WTC11 (cell line): ENCODE results near the gene CNR2.

Source experiments
- ATF6 ChIP-seq: sonication (generic); formaldehyde crosslinking; IDR thresholded peaks from 2 replicates; pipeline ENCODE4 v1.8.1; 2023; ENCODE audit warnings: mild to moderate bottlenecking, missing genetic modification reagents
- CREM ChIP-seq: sonication (generic); formaldehyde crosslinking; IDR thresholded peaks from 2 replicates; pipeline ENCODE4 v1.8.1; 2022; ENCODE audit warnings: mild to moderate bottlenecking, missing genetic modification reagents, moderate library complexity
- CTCF ChIP-seq: fragments of 200-600 bp; IDR thresholded peaks from 2 replicates; pipeline ENCODE4 v1.8.0; 2022; ENCODE audit warnings: antibody characterized with exemption
- E2F5 ChIP-seq: sonication (generic); formaldehyde crosslinking; IDR thresholded peaks from 2 replicates; pipeline ENCODE4 v1.8.1; 2022; ENCODE audit warnings: mild to moderate bottlenecking, moderate library complexity, missing genetic modification reagents
- ELF4 ChIP-seq: sonication (generic); formaldehyde crosslinking; IDR thresholded peaks from 2 replicates; pipeline ENCODE4 v1.8.1; 2022; ENCODE audit warnings: low read depth, mild to moderate bottlenecking, moderate library complexity, missing genetic modification reagents
- FOXP1 ChIP-seq: sonication (generic); formaldehyde crosslinking; IDR thresholded peaks from 2 replicates; pipeline ENCODE4 v1.8.0; 2022; ENCODE audit warnings: missing genetic modification reagents, mild to moderate bottlenecking, moderate library complexity, borderline replicate concordance
- HMGXB4 ChIP-seq: sonication (generic); formaldehyde crosslinking; IDR thresholded peaks from 2 replicates; pipeline ENCODE4 v1.8.1; 2023; ENCODE audit warnings: mild to moderate bottlenecking, moderate library complexity, missing genetic modification reagents
- MAX ChIP-seq: sonication (generic); formaldehyde crosslinking; IDR thresholded peaks from 2 replicates; pipeline ENCODE4 v1.8.0; 2022; ENCODE audit warnings: mild to moderate bottlenecking, missing genetic modification reagents
- PRRX2 ChIP-seq: fragments of 250-450 bp; sonication (Bioruptor Pico); IDR thresholded peaks from 2 replicates; pipeline ENCODE4 v1.8.0; 2021; ENCODE audit warnings: mild to moderate bottlenecking
- SOX15 ChIP-seq: fragments of 250-450 bp; sonication (Bioruptor Pico); IDR thresholded peaks from 2 replicates; pipeline ENCODE4 v1.9.0; 2021; ENCODE audit warnings: mild to moderate bottlenecking
- TCF7 ChIP-seq: sonication (generic); formaldehyde crosslinking; IDR thresholded peaks from 2 replicates; pipeline ENCODE4 v1.8.0; 2022; ENCODE audit warnings: mild to moderate bottlenecking, low read depth, missing genetic modification reagents, moderate library complexity
- ZNF232 ChIP-seq: sonication (generic); formaldehyde crosslinking; IDR thresholded peaks from 2 replicates; pipeline ENCODE4 v1.8.0; 2022; ENCODE audit warnings: mild to moderate bottlenecking, missing genetic modification reagents
- ZNF423 ChIP-seq: fragments of 250-450 bp; sonication (Bioruptor Pico); IDR thresholded peaks from 2 replicates; pipeline ENCODE4 v2.1.2; 2022; ENCODE audit warnings: mild to moderate bottlenecking, moderate library complexity

- TF ChIP-seq HMGXB4: no peak
- peak; percentile 44; the same call in 1 of the 2 replicates for TF ChIP-seq ZNF423 (CRISPR knock-in tag)
- no peak for TF ChIP-seq MAX
- TF ChIP-seq SOX15 (CRISPR knock-in tag): no peak
- no peak for TF ChIP-seq ATF6
- TF ChIP-seq CREM (CRISPR knock-in tag): no peak
- no peak for TF ChIP-seq CTCF
- no peak for TF ChIP-seq FOXP1
- TF ChIP-seq PRRX2 (CRISPR knock-in tag): no peak
- no peak for TF ChIP-seq ELF4 (CRISPR knock-in tag)
- no peak for TF ChIP-seq ZNF232 (CRISPR knock-in tag)
- no peak for TF ChIP-seq TCF7 (CRISPR knock-in tag)
- TF ChIP-seq E2F5 (CRISPR knock-in tag): no peak
These were observed 3.3 kb upstream of the CNR2 start for GRCh38 chr1:23916209-23917131.
